Measurements from ENCODE around the gene MRPL52. TPM values are rescaled to one million over a fixed set of nuclear protein-coding genes. Genes with fewer than 3 reads are reported as not detected.

MRPL52 gene
- total RNA-seq, 1 experiment from 2014 or later, result 134 TPM

- Histone ChIP-seq H3K9ac (ENCODE audit: low read length) (peak overlapping the region; percentile 70), H3K27ac (ENCODE audit: low read depth, low read length) (peak overlapping the region; percentile 48; the same call in 1 of the 2 replicates), H3K9me2 (ENCODE audit: insufficient read depth) (no peaks in the 10 kb centered on the region), H3K79me2 (ENCODE audit: insufficient read depth, low read length) (no peaks in the 10 kb centered on the region), H3K36me3 (ENCODE audit: control insufficient read depth in 1 of 2, insufficient read depth in 2 of 2, low read length in 2 of 2) (peaks cover 11 to 13% of the 10 kb centered on the region in 2 experiments), H3K4me1 (ENCODE audit: control insufficient read depth in 1 of 2, insufficient read depth in 2 of 2, low read length in 2 of 2) (peaks cover 0 to 14% of the 10 kb centered on the region in 2 experiments; a peak in 1 of 4 replicates), H3K4me3 (replicated peaks in 1 of 2; ENCODE audit: low read depth in 1 of 2, low read length in 2 of 2) (peak overlapping the region; percentile 56 to 62), H3K9me3 (ENCODE audit: control insufficient read depth in 1 of 2, insufficient read depth in 1 of 2, low read depth in 1 of 2, low read length in 2 of 2) (no peaks in the 10 kb centered on the region), H2AFZ (ENCODE audit: low read depth, low read length, poor library complexity, severe bottlenecking) (peak overlapping the region; percentile 61), H3K4me2 (ENCODE audit: low read length) (peak overlapping the region; percentile 80), H3K27me3 (ENCODE audit: insufficient read depth, low read length) (no peaks in the 10 kb centered on the region), H4K20me1 (ENCODE audit: insufficient read depth) (no peaks in the 10 kb centered on the region)
- RAD21 ChIA-PET (ENCODE audit: low non-redundant PET in 1 of 2, low total read pairs in 2 of 2, uncharacterized antibody in 2 of 2, unreplicated experiment in 2 of 2), result no interaction called here
- TF ChIP-seq REST (IDR thresholded peaks at IDR 0.05; ENCODE audit: low read depth) (no peak), POLR2AphosphoS5 (IDR thresholded peaks at IDR 0.05; ENCODE audit: low read depth, low read length) (0 out of 2 replicates have a peak, but pooled peaks have one; percentile 2), ZFX (IDR thresholded peaks at IDR 0.05) (peak; percentile 22; the same call in 1 of the 2 replicates)
- POLR2A ChIA-PET, result no interaction called here
- intact Hi-C loops (cut with micrococcal nuclease), result no loop called here
- no TSS peak for BruUV-seq (replicated peaks)
- CTCF ChIA-PET, result interaction anchor here (1.0 to 1.3 kb wide), 2 partner anchors 15 to 17 kb away, joined by 3 to 4 read pairs; no protein-coding TSS in a partner anchor
- DNase-seq (ENCODE audit: low read depth, low spot score) (no peak), ATAC-seq (peak; percentile 62)
Measured at GRCh38 chr14:22837114-22837749, 7.5 kb downstream of the MRPL52 start.
